H1 (cell line): ENCODE measurements around the gene PDE4D. TPM values are rescaled to one million over a fixed set of nuclear protein-coding genes. Genes with fewer than 3 reads are reported as not detected.

Experiments
- CTCF ChIA-PET: fragments of 300-600 bp; sonication (Branson Sonifier 250); formaldehyde crosslinking; loops from one replicate; lab custom pipeline; 2021; ENCODE audit not compliant: partially characterized antibody; lab: Charles Lee
- POLR2A ChIA-PET: fragments of 300-600 bp; sonication (Branson Sonifier 250); formaldehyde crosslinking; loops from one replicate; lab custom pipeline; 2021; ENCODE audit warnings: inconsistent platforms; ENCODE audit not compliant: partially characterized antibody; lab: Charles Lee
- DNase-seq, 2 experiments: peaks; one replicate each; pipeline versions ENCODE4 v3.0.0 to v3.0.0-alpha.2; 2010 to 2022; ENCODE audit warnings: low spot score in 2 of 2, low read depth in 1 of 2, mixed read lengths in 1 of 2
- FAIRE-seq: peaks from 2 replicates; lab custom pipeline; 2011; peaks lifted over from hg19 to GRCh38; lab: Jason Lieb, UNC
- H2AFZ ChIP-seq: 2 replicates; pipeline ENCODE4 v1.8.1; 2012; ENCODE audit warnings: low read length, inconsistent platforms
- H2AK5ac ChIP-seq: 2 replicates; pipeline ENCODE4 v1.6.1; 2013; ENCODE audit warnings: low read depth, low read length
- H2BK120ac ChIP-seq: replicated peaks from 2 replicates; pipeline ENCODE3; 2013; ENCODE audit warnings: low read depth, low read length, inconsistent platforms
- H2BK12ac ChIP-seq: 2 replicates; pipeline ENCODE4 v1.6.1; 2013; ENCODE audit warnings: low read depth, low read length
- H2BK15ac ChIP-seq: 2 replicates; pipeline ENCODE4 v1.6.1; 2013; ENCODE audit warnings: low read length
- H2BK20ac ChIP-seq: 2 replicates; pipeline ENCODE4 v1.6.1; 2013; ENCODE audit warnings: low read length
- H2BK5ac ChIP-seq: 2 replicates; pipeline ENCODE4 v1.6.1; 2013; ENCODE audit warnings: low read depth, low read length
- H3K14ac ChIP-seq: 2 replicates; pipeline ENCODE4 v1.6.1; 2013; ENCODE audit warnings: inconsistent platforms; ENCODE audit not compliant: insufficient read length
- H3K18ac ChIP-seq: 2 replicates; pipeline ENCODE4 v1.6.1; 2013; ENCODE audit warnings: low read length; ENCODE audit errors: extremely low read depth
- H3K23ac ChIP-seq: 2 replicates; pipeline ENCODE4 v1.6.1; 2013; ENCODE audit warnings: inconsistent platforms; ENCODE audit not compliant: insufficient read length
- H3K23me2 ChIP-seq: 2 replicates; pipeline ENCODE4 v1.6.1; 2013; ENCODE audit warnings: low read depth, low read length
- H3K27ac ChIP-seq: 2 replicates; pipeline ENCODE4 v1.6.1; 2011; ENCODE audit warnings: low read depth, low read length, inconsistent platforms
- H3K27me3 ChIP-seq, 4 experiments: replicated peaks in 1 of 4; 1 replicate in 1 of 4; 2 replicates in 3 of 4; pipeline versions ENCODE4 v1.6.1 to v1.8.1; 2011 to 2013; ENCODE audit warnings: low read length in 3 of 4, mild to moderate bottlenecking in 3 of 4, inconsistent platforms in 2 of 4, mixed read lengths in 2 of 4, moderate library complexity in 1 of 4; ENCODE audit not compliant: control insufficient read depth in 3 of 4, insufficient read depth in 3 of 4; ENCODE audit errors: extremely low read depth in 1 of 4
- H3K36me3 ChIP-seq, 4 experiments: 2 replicates each; pipeline versions ENCODE4 v1.6.1 to v1.8.1; 2011 to 2013; ENCODE audit warnings: mild to moderate bottlenecking in 4 of 4, low read length in 3 of 4, moderate library complexity in 2 of 4, control low read depth in 1 of 4, inconsistent platforms in 1 of 4; ENCODE audit not compliant: insufficient read depth in 4 of 4, control insufficient read depth in 2 of 4
- H3K4ac ChIP-seq: replicated peaks from 2 replicates; pipeline ENCODE3; 2013; ENCODE audit warnings: low read length, low read depth, mixed read lengths, inconsistent platforms; ENCODE audit not compliant: insufficient read length
- H3K4me1 ChIP-seq, 4 experiments: replicated peaks in 1 of 4; 1 replicate in 1 of 4; 2 replicates in 3 of 4; pipeline versions ENCODE4 v1.6.1 to v1.8.1; 2011 to 2013; ENCODE audit warnings: low read length in 3 of 4, inconsistent platforms in 2 of 4, mixed read lengths in 1 of 4; ENCODE audit not compliant: insufficient read depth in 4 of 4, control insufficient read depth in 3 of 4
- H3K4me2 ChIP-seq, 2 experiments: 2 replicates each; pipeline versions ENCODE4 v1.6.1 to v1.8.1; 2011 to 2013; ENCODE audit warnings: low read depth in 2 of 2, low read length in 2 of 2, control low read depth in 1 of 2, inconsistent platforms in 1 of 2, mild to moderate bottlenecking in 1 of 2; ENCODE audit not compliant: insufficient read depth in 1 of 2
- H3K4me3 ChIP-seq, 4 experiments: fragments of 200-600, 300-600 bp in 1 of 4; sonication (generic), shearing (Covaris generic), sonication (Bioruptor Twin) in 1 of 4; 2 replicates each; pipeline versions ENCODE4 v1.5.1 to v1.8.1; 2011 to 2016; ENCODE audit warnings: low read length in 4 of 4, low read depth in 3 of 4, control low read depth in 2 of 4, inconsistent platforms in 2 of 4, mild to moderate bottlenecking in 2 of 4, mixed read lengths in 1 of 4, moderate library complexity in 1 of 4; ENCODE audit not compliant: insufficient read depth in 2 of 4; ENCODE audit errors: extremely low read depth in 1 of 4
- H3K56ac ChIP-seq: replicated peaks from 2 replicates; pipeline ENCODE3; 2013; ENCODE audit warnings: low read depth, mild to moderate bottlenecking, mixed read lengths, low read length, inconsistent platforms; ENCODE audit not compliant: insufficient read length
- H3K79me1 ChIP-seq: 2 replicates; pipeline ENCODE4 v1.6.1; 2013; ENCODE audit warnings: low read depth, low read length, control low read depth
- H3K79me2 ChIP-seq, 2 experiments: 2 replicates each; pipeline versions ENCODE4 v1.6.1 to v1.8.1; 2012 to 2013; ENCODE audit warnings: low read length in 2 of 2, mild to moderate bottlenecking in 2 of 2, inconsistent platforms in 1 of 2; ENCODE audit not compliant: insufficient read depth in 2 of 2, control insufficient read depth in 1 of 2
- H3K9ac ChIP-seq, 4 experiments: replicated peaks in 1 of 4; 1 replicate in 1 of 4; 2 replicates in 3 of 4; pipeline versions ENCODE4 v1.6.1 to v1.8.1; 2011 to 2013; ENCODE audit warnings: low read depth in 3 of 4, low read length in 3 of 4, control low read depth in 2 of 4, mild to moderate bottlenecking in 2 of 4, moderate library complexity in 2 of 4, inconsistent platforms in 1 of 4; ENCODE audit errors: extremely low read depth in 1 of 4
- H3K9me3 ChIP-seq, 2 experiments: 2 replicates each; pipeline versions ENCODE4 v1.6.1 to v1.8.1; 2012 to 2013; ENCODE audit warnings: mild to moderate bottlenecking in 2 of 2, moderate library complexity in 2 of 2, control low read depth in 1 of 2, inconsistent platforms in 1 of 2, low read depth in 1 of 2, low read length in 1 of 2, mixed read lengths in 1 of 2; ENCODE audit not compliant: insufficient read depth in 2 of 2
- H4K20me1 ChIP-seq, 2 experiments: replicated peaks in 1 of 2; 2 replicates each; pipeline versions ENCODE3 to v1.8.1; 2011 to 2013; ENCODE audit warnings: inconsistent platforms in 2 of 2, low read length in 2 of 2, mild to moderate bottlenecking in 1 of 2; ENCODE audit not compliant: insufficient read depth in 2 of 2, control insufficient read depth in 1 of 2
- H4K5ac ChIP-seq: 2 replicates; pipeline ENCODE4 v1.6.1; 2013; ENCODE audit warnings: low read length, low read depth, mixed read lengths, inconsistent platforms; ENCODE audit not compliant: insufficient read length
- H4K8ac ChIP-seq: 2 replicates; pipeline ENCODE4 v1.8.0; 2013; ENCODE audit warnings: mild to moderate bottlenecking, moderate library complexity, low read length, inconsistent platforms; ENCODE audit not compliant: insufficient read depth; ENCODE audit errors: extremely low read depth
- H4K91ac ChIP-seq: replicated peaks from 2 replicates; pipeline ENCODE3; 2013; ENCODE audit warnings: low read length, mixed read lengths, inconsistent platforms; ENCODE audit not compliant: insufficient read length
- ATF3 ChIP-seq: IDR thresholded peaks from 2 replicates; pipeline ENCODE4 v1.6.1; 2011; ENCODE audit warnings: low read depth, mild to moderate bottlenecking, low read length; ENCODE audit not compliant: insufficient read depth
- GABPA ChIP-seq: IDR thresholded peaks from 2 replicates; pipeline ENCODE4 v1.6.1; 2011; ENCODE audit warnings: mild to moderate bottlenecking, low read length, moderate library complexity, borderline replicate concordance; ENCODE audit not compliant: insufficient read depth
- MAFK ChIP-seq: IDR thresholded peaks from 2 replicates; pipeline ENCODE4 v1.6.1; 2012; ENCODE audit warnings: low read depth, mild to moderate bottlenecking, improper control_type of control experiment, low read length
- RAD21 ChIP-seq, 2 experiments: IDR thresholded peaks in 1 of 2; conservative IDR thresholded peaks in 1 of 2; 2 replicates each; pipeline ENCODE4 v1.6.1; 2011; ENCODE audit warnings: low read depth in 2 of 2, low read length in 2 of 2, improper control_type of control experiment in 1 of 2, inconsistent platforms in 1 of 2, mild to moderate bottlenecking in 1 of 2, moderate library complexity in 1 of 2
- SRF ChIP-seq: IDR thresholded peaks from 2 replicates; pipeline ENCODE4 v1.6.1; 2011; ENCODE audit warnings: mild to moderate bottlenecking, low read depth, low read length, moderate library complexity
- WGBS, 2 experiments: shearing (Covaris generic) in 1 of 2; methylation state at CpG; one replicate each; pipeline versions ENCODE4 v1.1.6 to v1.1.7; 2013 to 2015; ENCODE audit warnings: low lambda C conversion rate in 2 of 2, mixed read lengths in 2 of 2, inconsistent platforms in 1 of 2, low coverage in 1 of 2, missing lambda C conversion rate in 1 of 2; ENCODE audit not compliant: insufficient replicate concordance in 2 of 2, insufficient coverage in 1 of 2, insufficient read length in 1 of 2; ENCODE audit errors: extremely low coverage in 1 of 2, missing lambda C conversion rate in 1 of 2; 5-methylcytosine and 5-hydroxymethylcytosine counted together
- polyA plus RNA-seq, 7 experiments: library from polyadenylated mRNA; depleted of rRNA in 3 of 7; stranded (reverse) in 5 of 7; unstranded in 2 of 7; fragments of >200 nt in 5 of 7; fragments of 200-250 nt in 2 of 7; gene quantifications; 1 replicate in 5 of 7; 2 replicates in 1 of 7; 4 replicates in 1 of 7; pipeline versions ENCODE4 v1.2.1 to v1.2.3, GENCODE V29; 2011 to 2013; ENCODE audit warnings: missing spikeins in 2 of 7, mixed read lengths in 2 of 7
- total RNA-seq: library from RNA; stranded (reverse); fragmentation: NEBNext Ultra II Directional; extraction: Animal tissue kit (Norgen Biotek cat#: 25700); gene quantifications from 2 replicates; pipeline ENCODE4 v1.2.1, GENCODE V29; 2021

PDE4D gene
- total and polyA plus RNA-seq, 2 of the 8 experiments (the other 6 are each of a cell fraction or from before 2014, with no cell fraction given) = 2.3 to 3.7 TPM

- H4K91ac ChIP-seq = no peak overlapping the region
- no peak overlapping the region for H4K8ac ChIP-seq
- no peak overlapping the region for H2BK15ac ChIP-seq
- H2AK5ac ChIP-seq = no peak overlapping the region
- no peak overlapping the region for H3K9ac ChIP-seq
- no peak overlapping the region for H2BK5ac ChIP-seq
- no peak overlapping the region for H3K4me2 ChIP-seq
- no peak overlapping the region for H2BK20ac ChIP-seq
- no peaks in the 10 kb centered on the region for H3K9me3 ChIP-seq
- H3K4ac ChIP-seq = no peak overlapping the region
- no peak overlapping the region for H3K14ac ChIP-seq
- no peak overlapping the region for H4K5ac ChIP-seq
- H3K4me1 ChIP-seq = peaks cover 0 to 2% (median 0%) of the 10 kb centered on the region in 4 experiments; a peak in 2 of 7 replicates
- peaks cover 13% of the 10 kb centered on the region; the same call in 1 of the 2 replicates for H3K23me2 ChIP-seq
- no peak overlapping the region for H3K56ac ChIP-seq
- no peak overlapping the region for H2BK12ac ChIP-seq
- ChIA-PET CTCF (interaction anchor here (0.6 to 1.5 kb wide), 4 partner anchors 9 to 148 kb away, joined by 3 to 4 read pairs (median 3); no protein-coding TSS in a partner anchor), POLR2A (no interaction called here)
- H3K4me3 ChIP-seq = no peak overlapping the region
- 75% methylated on average over 1 of the region's 1 CpG; no CpG with 5 or more reads in 1 of the 2 experiments for WGBS, 2 experiments
- peaks cover 0 to 28% (median 26%) of the 10 kb centered on the region in 4 experiments; a peak in 6 of 7 replicates for H3K27me3 ChIP-seq
- H2BK120ac ChIP-seq = no peak overlapping the region
- H4K20me1 ChIP-seq = no peaks in the 10 kb centered on the region
- H3K27ac ChIP-seq = no peak overlapping the region
- no peaks in the 10 kb centered on the region for H3K36me3 ChIP-seq
- TF ChIP-seq MAFK = no peak
- no peak for TF ChIP-seq GABPA
- TF ChIP-seq SRF = no peak
- no peak for TF ChIP-seq RAD21 (IDR thresholded peaks at IDR 0.05 in 1 of 2, conservative IDR thresholded peaks at IDR 0.05 in 1 of 2; ENCODE audit: low read depth in 2 of 2, low read length in 2 of 2)
- no peak for TF ChIP-seq ATF3
- no peak overlapping the region for H3K23ac ChIP-seq
- no peak for DNase-seq
- no peak overlapping the region for H3K18ac ChIP-seq
- no peak overlapping the region for H2AFZ ChIP-seq
- H3K79me1 ChIP-seq = no peaks in the 10 kb centered on the region
- no peak for FAIRE-seq
- H3K79me2 ChIP-seq = no peaks in the 10 kb centered on the region
Measured at GRCh38 chr5:59041355-59041754, 852.2 kb downstream of the PDE4D start.
